CD4-positive, alpha-beta T cell (primary cell): ENCODE measurements around the gene HMG20A. TPM values are rescaled to one million over a fixed set of nuclear protein-coding genes. Genes with fewer than 3 reads are reported as not detected.

ENCODE experiments used
- ATAC-seq: fragments of 200-7000 bp; cut with Tn5 transposase; one replicate; pipeline ENCODE4 v1.10.0; 2022; ENCODE audit warnings: mild to moderate bottlenecking; ENCODE audit not compliant: poor library complexity
- CTCF ChIA-PET: fragments of 350-600 bp; sonication (Branson Sonifier 250); formaldehyde crosslinking; loops from one replicate; lab custom pipeline; 2021; ENCODE audit warnings: antibody characterized with exemption, inconsistent platforms; lab: Charles Lee
- POLR2A ChIA-PET: fragments of 350-600 bp; sonication (Branson Sonifier 250); formaldehyde crosslinking; loops from one replicate; lab custom pipeline; 2021; ENCODE audit warnings: antibody characterized with exemption, inconsistent platforms; lab: Charles Lee
- DNase-seq, 14 experiments: peaks; one replicate each; pipeline ENCODE4 v3.0.0-alpha.2; 2013 to 2020; ENCODE audit warnings: mixed read lengths in 2 of 14
- H3K27ac ChIP-seq, 2 donors: one replicate each; pipeline versions ENCODE4 v1.5.1 to v1.7.0; 2013; ENCODE audit warnings: low read length in 2 of 2, low read depth in 1 of 2, mild to moderate bottlenecking in 1 of 2
- H3K27me3 ChIP-seq, 2 experiments: 1 replicate in 1 of 2; 2 replicates in 1 of 2; pipeline versions ENCODE4 v1.6.1 to v1.7.0; 2013; ENCODE audit warnings: low read length in 2 of 2, control low read depth in 1 of 2, mild to moderate bottlenecking in 1 of 2, moderate library complexity in 1 of 2; ENCODE audit not compliant: insufficient read depth in 2 of 2, control insufficient read depth in 1 of 2
- H3K36me3 ChIP-seq: one replicate; pipeline ENCODE4 v1.6.1; 2013; ENCODE audit warnings: low read length, control low read depth; ENCODE audit not compliant: insufficient read depth
- H3K4me1 ChIP-seq: one replicate; pipeline ENCODE4 v1.6.1; 2013; ENCODE audit warnings: low read length, control low read depth; ENCODE audit not compliant: insufficient read depth
- H3K4me3 ChIP-seq: one replicate; pipeline ENCODE4 v1.5.1; 2013; ENCODE audit warnings: mild to moderate bottlenecking, low read length, moderate library complexity
- H3K9me3 ChIP-seq, 2 experiments: 1 replicate in 1 of 2; 2 replicates in 1 of 2; pipeline versions ENCODE4 v1.6.1 to v1.7.0; 2013; ENCODE audit warnings: low read length in 2 of 2, mild to moderate bottlenecking in 2 of 2, control low read depth in 1 of 2, moderate library complexity in 1 of 2; ENCODE audit not compliant: control insufficient read depth in 1 of 2, insufficient read depth in 1 of 2
- H3K27ac Mint-ChIP-seq: one replicate; pipeline ENCODE4 v1.8.0; 2020; ENCODE audit warnings: mixed read lengths
- H3K27me3 Mint-ChIP-seq: one replicate; pipeline ENCODE4 v1.8.0; 2021; ENCODE audit warnings: mixed read lengths
- H3K36me3 Mint-ChIP-seq: one replicate; pipeline ENCODE4 v1.8.0; 2021; ENCODE audit warnings: low read depth, mixed read lengths
- H3K4me1 Mint-ChIP-seq: one replicate; pipeline ENCODE4 v1.8.0; 2021; ENCODE audit warnings: low read depth, mixed read lengths
- H3K4me3 Mint-ChIP-seq: one replicate; pipeline ENCODE4 v1.8.0; 2020; ENCODE audit warnings: mild to moderate bottlenecking, mixed read lengths
- H3K9me3 Mint-ChIP-seq: one replicate; pipeline ENCODE4 v1.8.0; 2020; ENCODE audit warnings: mixed read lengths
- intact Hi-C, 2 experiments: fragments of 100-400 bp; cut with DNase I in 1 of 2; cut with micrococcal nuclease in 1 of 2; formaldehyde crosslinking; loops; one replicate each; pipeline versions ENCODE4 v1.15.1 to v1.9.0; 2023 to 2025; cut with DNase I, micrococcal nuclease
- total RNA-seq, 174 experiments: library from RNA in 2 of 174; stranded (reverse) in 2 of 174; gene quantifications; one replicate each; pipeline ENCODE4 v1.2.3 and lab custom pipeline; 2021 to 2026
- TF ChIP-seq, protein P1 (sequence below): fragments of 200-600 bp; IDR thresholded peaks from one replicate; pipeline ENCODE4 v1.8.0; 2022; ENCODE audit warnings: antibody characterized with exemption, mild to moderate bottlenecking

The HMG20A gene
- total RNA-seq, 2 experiments from 2014 or later: 16.2 to 20.0 TPM

GRCh38 chr15:77436822-77437221 lies 16.1 kb downstream of the HMG20A start:
- ATAC-seq (no peak), DNase-seq (no peak)
- TF ChIP-seq, protein P1, sequence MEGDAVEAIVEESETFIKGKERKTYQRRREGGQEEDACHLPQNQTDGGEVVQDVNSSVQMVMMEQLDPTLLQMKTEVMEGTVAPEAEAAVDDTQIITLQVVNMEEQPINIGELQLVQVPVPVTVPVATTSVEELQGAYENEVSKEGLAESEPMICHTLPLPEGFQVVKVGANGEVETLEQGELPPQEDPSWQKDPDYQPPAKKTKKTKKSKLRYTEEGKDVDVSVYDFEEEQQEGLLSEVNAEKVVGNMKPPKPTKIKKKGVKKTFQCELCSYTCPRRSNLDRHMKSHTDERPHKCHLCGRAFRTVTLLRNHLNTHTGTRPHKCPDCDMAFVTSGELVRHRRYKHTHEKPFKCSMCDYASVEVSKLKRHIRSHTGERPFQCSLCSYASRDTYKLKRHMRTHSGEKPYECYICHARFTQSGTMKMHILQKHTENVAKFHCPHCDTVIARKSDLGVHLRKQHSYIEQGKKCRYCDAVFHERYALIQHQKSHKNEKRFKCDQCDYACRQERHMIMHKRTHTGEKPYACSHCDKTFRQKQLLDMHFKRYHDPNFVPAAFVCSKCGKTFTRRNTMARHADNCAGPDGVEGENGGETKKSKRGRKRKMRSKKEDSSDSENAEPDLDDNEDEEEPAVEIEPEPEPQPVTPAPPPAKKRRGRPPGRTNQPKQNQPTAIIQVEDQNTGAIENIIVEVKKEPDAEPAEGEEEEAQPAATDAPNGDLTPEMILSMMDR: no peak
- no peak overlapping the region for H3K27ac ChIP-seq
- Mint-ChIP-seq H3K36me3 (peaks cover 5% of the 10 kb centered on the region), H3K27ac (peak overlapping the region; percentile 60), H3K27me3 (no peaks in the 10 kb centered on the region), H3K4me3 (no peak overlapping the region), H3K9me3 (no peaks in the 10 kb centered on the region), H3K4me1 (peaks cover 58% of the 10 kb centered on the region)
- no peaks in the 10 kb centered on the region for H3K9me3 ChIP-seq
- H3K27me3 ChIP-seq: no peaks in the 10 kb centered on the region
- ChIA-PET CTCF (no interaction called here), POLR2A (no interaction called here)
- intact Hi-C loops: no loop called here
- H3K4me3 ChIP-seq: no peak overlapping the region
- peaks cover 4% of the 10 kb centered on the region for H3K4me1 ChIP-seq
- H3K36me3 ChIP-seq: no peaks in the 10 kb centered on the region

DNA sequence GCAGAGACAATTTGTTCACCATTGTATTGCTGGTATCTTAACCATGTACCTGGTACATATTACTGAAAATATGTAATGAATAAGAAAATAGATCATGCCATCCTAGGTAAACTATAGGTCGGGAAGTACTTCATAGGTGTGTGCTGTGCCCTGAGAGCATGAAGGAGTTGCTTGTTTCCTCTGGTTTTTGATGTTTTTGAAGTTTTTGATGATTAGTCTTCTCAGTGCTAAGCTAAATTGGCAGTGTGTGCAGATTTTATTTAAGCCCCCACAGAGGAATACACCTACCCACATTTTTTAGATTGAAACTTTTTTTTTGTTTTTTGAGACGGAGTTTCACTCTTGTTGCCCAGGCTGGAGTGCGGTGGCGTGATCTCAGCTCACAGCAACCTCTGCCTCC lies 16.6 kb downstream of the HMG20A start:
- no peak for ATAC-seq
- no peaks in the 10 kb centered on the region for H3K36me3 ChIP-seq
- H3K9me3 ChIP-seq: no peaks in the 10 kb centered on the region
- DNase-seq: no peak
- no peak overlapping the region for H3K4me3 ChIP-seq
- H3K4me1 Mint-ChIP-seq: peaks cover 62% of the 10 kb centered on the region
- no peaks in the 10 kb centered on the region for H3K9me3 Mint-ChIP-seq
- ChIA-PET POLR2A (no interaction called here), CTCF (interaction anchor here (0.6 kb wide), 1 partner anchor 443 kb away, joined by 3 read pairs; the partner anchor contains the start of gene PSTPIP1)
- intact Hi-C loops: no loop called here
- H3K36me3 Mint-ChIP-seq: peaks cover 5% of the 10 kb centered on the region
- no peaks in the 10 kb centered on the region for H3K27me3 ChIP-seq
- TF ChIP-seq, protein P1: no peak
- H3K27me3 Mint-ChIP-seq: no peaks in the 10 kb centered on the region
- peaks cover 4% of the 10 kb centered on the region for H3K4me1 ChIP-seq
- H3K27ac ChIP-seq: no peak overlapping the region
- peak overlapping the region; percentile 60 for H3K27ac Mint-ChIP-seq
- H3K4me3 Mint-ChIP-seq: peak overlapping the region; percentile 52

DNA sequence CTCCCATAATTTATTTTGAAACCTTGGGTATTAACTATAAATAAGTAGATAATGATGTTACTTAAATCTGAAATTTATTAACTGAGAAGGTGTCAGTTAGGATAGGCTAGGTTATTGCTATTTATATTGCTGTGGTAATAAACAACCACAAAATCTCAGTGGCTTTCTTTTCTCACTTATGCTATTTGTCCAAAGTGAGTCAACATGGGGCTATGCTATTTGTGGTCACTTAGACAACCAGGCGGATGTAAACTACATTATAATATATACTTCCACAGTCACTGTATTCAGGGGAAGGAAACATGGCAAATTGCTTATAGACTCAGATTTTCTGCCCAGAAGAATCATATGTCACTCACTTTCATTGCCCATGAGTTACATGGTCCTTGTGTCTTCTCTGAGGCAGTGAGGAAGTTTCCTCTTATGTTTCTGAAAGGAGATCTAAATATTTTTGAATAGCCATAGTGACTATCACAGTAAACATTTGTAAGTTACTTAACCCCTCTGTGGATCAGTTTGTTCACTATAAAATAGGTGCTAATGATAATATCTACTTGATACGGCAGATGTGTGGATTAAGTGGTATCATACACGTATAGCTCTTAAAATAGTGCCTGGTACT lies 19.8 kb downstream of the HMG20A start:
- Mint-ChIP-seq H3K36me3 (peaks cover 5% of the 10 kb centered on the region), H3K4me1 (peaks cover 65% of the 10 kb centered on the region), H3K9me3 (no peaks in the 10 kb centered on the region), H3K27ac (no peak overlapping the region), H3K27me3 (no peaks in the 10 kb centered on the region), H3K4me3 (no peak overlapping the region)
- Histone ChIP-seq H3K27me3 (no peaks in the 10 kb centered on the region), H3K4me1 (no peaks in the 10 kb centered on the region), H3K36me3 (no peaks in the 10 kb centered on the region), H3K27ac (no peak overlapping the region), H3K9me3 (no peaks in the 10 kb centered on the region), H3K4me3 (no peak overlapping the region)
- ChIA-PET CTCF (interaction anchor here (0.7 to 1.4 kb wide), 2 partner anchors 17 to 74 kb away, joined by 3 to 4 read pairs; no protein-coding TSS in a partner anchor), POLR2A (no interaction called here)
- TF ChIP-seq, protein P1: no peak
- no peak for ATAC-seq
- intact Hi-C loops: no loop called here
- no peak for DNase-seq
